ENCODE results near the gene KDF1.

The KDF1 gene

DNA sequence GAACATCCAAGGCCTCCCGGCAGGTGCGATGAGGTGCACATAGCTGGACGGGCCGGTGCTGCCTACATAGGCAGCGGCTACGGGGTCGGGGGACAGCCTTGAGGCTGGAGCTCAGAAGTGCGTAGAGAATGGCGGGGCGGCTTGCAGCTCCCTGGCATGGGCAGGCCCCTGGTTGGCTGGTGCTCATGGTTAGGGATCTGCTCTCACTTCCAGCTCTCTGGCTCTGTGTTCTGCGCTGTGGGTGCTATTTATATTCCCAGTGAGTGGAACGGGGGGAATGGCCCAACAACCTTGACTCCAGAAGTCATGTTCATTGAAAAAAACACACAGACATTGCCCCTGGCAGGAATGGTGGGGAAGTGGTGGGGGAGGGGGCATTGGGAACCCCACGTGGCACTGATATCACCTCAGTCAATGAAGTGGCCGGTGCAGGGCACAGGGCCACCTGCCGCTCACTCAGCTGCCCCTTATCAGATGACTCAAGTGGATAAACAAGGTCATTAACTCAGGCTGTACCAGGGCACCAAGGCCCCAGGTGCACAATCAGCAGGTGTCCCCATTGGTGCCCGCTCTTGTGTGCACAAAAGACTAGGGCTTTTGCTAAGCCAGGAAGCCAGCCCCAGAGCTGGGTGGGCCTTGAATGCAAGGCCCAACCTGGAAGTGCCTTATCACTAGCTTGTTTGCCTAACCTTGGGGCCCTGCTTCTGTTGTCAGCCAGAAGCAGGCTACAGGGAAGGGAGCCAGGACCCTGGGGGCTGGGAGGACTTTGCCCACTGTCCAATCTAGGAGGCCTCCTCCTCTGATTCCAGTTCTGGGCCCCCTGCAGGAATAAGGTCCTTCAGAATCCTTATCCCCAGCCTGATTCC, 46.3 kb downstream of the KDF1 start, which contains the start of gene NR0B2:
Gene NR0B2 (minus strand): TSS at position 222 of the 866 bp plus-strand sequence. CDS start 35 bp downstream, at position 187.
- no peak for DNase-seq

DNA sequence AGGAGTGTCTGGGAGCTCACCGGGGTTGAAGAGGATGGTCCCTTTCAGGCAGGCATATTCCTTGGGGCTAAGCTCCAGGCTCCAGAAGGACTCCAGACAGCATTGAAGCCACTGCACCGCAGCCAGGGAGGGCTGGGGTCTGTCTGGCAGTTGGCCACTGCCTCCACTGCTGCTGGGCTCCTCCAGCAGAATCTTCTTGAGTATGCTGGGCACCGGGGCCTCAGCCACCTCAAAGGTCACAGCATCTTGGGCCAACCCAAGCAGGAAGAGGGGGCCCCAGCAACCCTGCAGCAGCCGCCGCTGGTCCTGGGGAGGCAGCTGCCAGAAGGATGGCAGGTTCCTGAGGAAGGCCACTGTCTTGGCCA, 46.9 kb downstream of the KDF1 start:
- no peak for DNase-seq

DNA sequence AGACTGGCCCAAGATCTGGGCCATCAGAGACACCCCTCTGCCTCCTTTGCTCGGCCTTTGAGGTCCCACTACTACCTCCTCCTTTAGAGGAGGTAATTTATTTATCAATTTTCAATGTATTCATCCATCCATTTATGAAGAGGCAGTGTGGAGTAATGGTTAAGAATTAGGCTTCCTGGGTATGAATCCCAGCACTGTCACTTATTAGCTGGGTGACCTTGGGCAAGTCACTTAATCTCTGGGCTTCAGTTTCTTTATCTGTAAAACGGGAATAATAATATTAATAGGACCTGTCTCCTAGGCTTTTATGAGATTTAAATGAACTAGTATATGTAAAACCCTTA, 48.1 kb downstream of the KDF1 start:
- no peak for DNase-seq

DNA sequence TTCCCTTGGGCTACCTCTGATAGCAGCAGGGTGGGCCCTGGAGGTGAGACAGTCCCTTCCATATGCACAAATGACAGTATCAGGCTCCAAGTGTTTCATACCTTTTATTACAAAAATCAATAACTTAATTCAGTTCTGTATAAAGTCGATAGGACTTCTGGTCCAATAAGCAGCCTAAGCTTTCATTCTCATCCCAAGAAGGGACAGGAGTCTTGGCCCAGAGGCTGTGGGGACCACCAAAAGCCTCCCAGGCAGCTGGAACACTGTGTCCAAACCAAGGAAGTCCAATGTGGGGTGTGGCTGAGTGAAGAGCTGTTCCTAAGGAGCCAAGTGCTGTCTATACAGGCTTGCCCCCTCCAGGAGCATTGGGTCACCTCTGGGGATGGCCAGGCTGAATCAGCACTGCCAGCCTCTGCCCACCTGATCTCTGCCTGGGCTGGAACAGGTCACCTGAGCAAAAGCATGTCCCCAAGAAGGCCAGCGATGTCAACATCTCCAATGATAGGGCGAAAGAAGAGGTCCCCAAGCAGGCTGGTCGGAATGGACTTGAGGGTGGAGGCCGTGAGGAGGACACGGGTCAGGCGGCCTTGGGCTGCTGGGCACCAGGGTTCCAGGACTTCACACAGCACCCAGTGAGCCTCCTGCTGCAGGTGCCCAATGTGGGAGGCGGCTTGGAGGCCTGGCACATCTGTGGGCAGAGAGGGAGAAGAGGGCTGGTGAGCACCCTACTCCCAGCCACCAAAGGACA, 48.7 kb downstream of the KDF1 start:
- DNase-seq = no peak

DNA sequence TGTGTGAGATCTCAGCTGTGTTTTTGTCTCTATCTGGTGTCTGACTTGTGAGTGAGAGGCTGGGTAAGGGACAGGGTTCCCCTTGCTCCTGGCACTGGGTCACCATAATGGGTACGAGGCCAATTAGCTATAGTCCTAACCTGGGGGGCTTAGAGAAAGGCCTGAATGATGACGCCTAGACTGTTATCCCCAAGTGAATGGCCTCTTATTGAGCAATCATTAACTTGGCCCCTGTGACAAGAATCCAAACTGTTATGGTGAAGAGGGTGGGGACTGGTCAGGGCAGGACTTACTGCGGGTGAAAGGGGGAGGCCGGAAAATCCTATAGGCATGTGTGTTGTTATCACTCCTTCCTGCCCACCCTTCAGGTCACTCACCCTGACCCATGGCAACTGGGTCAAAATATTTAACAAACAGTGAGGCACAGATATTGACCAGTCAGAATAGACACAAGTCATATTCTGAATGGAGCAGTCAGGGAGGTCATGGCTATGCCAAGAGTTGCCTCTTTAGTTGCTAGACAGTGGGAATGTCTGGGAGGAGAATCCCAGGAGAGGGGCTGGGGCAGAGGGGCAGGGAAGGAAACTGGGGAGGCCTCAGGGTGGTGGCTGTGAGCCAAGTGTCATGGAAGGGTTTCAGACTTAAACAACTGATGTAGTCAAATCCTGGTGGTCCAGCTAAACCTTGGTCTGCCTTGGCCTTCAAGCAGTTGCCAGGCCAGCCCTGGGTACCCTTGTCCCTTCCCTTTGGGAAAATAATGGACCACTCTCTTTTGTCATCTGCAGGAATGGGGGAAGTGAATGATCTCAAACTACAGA, 49.7 kb downstream of the KDF1 start:
- DNase-seq = no peak

DNA sequence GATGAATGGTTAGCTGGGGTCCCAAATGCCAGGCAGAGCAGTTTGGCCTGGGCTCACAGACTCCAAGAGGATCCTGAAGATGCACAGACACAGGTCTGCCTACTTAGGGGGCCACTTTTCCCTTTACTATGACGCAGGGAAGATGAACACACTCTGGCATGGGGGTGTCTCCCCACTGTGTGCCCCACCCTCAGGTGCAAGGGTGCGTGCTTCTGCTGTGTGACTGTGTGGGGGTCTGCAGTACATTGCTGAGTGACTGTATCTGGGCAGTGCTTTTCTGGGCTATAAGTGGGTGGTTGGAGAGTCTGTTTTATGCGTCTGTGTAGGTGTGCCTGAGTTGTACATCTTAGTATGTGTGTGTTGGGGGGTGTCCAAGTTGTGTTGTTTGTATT, 50.3 kb downstream of the KDF1 start:
- no peak for DNase-seq

DNA sequence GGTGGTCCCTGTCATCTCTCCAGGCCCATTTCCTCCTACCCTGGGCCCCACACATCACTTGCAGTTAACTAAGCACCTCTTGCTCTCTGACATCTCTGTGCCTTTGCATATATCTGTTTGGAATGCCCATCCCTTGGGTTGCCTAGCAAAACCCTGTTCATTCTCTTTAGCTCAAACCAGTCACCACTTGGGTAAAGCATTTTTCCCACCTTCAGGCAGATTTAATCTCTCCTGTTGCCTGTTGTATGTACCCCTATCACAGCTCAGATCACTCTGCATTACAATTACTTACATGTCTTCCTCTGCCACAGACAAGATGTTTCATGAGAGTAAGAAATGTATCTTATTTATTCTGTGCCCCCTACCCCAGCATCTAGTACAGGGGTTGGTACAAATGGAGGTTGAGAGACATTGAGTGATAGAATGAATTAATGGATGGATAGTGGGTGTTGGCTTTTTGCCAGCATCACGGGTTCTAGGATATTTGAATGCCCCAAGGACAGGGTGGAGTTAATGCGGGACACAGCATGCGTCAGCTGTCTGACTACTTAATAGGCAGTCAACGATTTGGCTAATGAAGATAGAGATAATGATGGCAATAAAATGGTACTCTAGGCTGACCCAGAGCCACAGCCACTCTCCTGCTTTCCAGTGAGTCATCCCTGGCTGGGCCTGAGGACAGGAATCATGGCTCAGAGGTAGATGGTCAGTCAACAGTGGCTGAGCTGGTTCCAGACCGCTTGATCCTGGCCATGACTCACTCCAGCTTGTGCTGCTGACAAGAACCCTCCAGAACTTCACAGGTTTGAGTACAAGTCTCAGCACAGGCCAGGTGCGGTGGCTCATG, 53.0 kb downstream of the KDF1 start:
- DNase-seq = no peak

DNA sequence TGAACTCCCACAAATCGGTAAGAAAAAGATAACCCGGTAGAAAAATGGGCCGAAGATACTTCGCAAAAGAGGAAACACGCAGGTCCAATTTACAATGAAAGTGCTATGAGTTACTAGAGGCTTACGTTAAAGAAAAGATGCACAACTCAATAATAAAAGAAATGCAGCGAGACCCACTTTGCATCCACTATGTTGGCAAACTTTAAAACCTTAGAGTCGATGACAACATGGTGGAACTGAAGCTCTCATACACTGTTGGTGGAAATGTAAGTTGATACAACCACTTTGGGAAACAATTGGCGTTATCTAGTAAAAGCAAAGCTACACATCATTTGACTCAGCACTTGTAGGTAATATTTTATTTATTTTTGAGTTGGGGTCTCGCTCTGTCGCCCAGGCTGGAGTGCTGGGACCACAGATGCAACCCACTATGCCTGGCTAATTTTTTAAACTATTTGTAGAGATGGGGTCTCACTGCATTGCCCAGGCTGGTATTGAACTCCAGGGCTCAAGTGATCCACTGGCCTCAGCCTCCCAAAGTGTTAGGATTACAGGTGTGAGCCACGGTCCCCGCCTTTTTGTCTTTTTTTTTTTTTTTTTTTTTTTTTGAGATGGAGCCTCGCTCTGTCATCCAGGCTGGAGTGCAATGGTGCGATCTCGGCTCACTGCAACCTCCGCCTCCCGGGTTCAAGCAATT, 59.3 kb downstream of the KDF1 start:
- no peak for DNase-seq

DNA sequence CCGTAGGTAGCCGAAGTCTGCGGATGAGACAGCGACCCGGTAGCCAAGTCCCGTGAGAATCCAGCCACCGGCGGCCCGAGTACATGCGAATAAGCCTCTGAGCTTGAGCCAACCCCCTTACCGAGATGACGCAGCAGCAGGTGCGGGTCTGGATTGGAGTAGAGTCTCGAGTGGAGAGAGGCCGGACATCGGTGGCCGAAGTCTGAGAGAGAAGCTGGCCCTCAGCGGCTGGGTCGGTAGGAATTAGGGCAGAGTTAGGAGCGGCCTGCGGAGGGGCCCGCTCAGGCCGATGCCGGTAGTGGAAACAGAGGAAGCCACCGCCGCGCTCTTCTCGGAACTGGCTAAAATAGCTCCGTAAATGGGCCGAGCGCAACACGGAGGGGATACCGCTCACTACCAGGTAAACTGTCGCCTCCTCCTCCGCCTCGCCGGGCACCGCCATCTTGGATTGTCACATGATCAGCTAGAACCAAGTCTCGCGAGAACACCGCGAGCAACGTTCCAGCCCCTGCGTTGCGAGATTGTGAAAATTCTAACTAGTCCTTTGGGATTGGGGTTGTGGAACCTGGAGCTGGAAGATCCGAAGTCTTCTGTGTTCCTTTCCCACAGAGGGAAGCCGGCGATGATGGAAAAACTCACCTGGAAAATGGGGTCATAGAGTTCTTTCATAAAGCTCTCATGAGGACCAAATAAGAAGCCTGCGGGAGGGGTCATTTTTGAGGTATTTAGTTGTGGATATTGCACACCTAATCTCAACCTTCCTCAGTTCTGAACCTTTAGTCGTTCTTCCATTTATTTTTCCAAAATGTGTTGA, 60.1 kb downstream of the KDF1 start, which contains the start of gene GPATCH3:
Gene GPATCH3 (minus strand): TSS at position 467 of the 814 bp plus-strand sequence. CDS start 25 bp downstream, at position 442.
- DNase-seq = peak; percentile 72

Measured in bone marrow (tissue), 2 donors.